ENCODE results near the gene SNAI3. TPM values are rescaled to one million over a fixed set of nuclear protein-coding genes. Genes with fewer than 3 reads are reported as not detected.
A peak's percentile ranks its signal among the peaks of the same experiment; 100 is the strongest.

Gene SNAI3
- total and polyA plus RNA-seq, 2 of the 8 experiments (the other 6 are each of a cell fraction or from before 2014, with no cell fraction given), result 8.5 to 13.3 TPM

DNA sequence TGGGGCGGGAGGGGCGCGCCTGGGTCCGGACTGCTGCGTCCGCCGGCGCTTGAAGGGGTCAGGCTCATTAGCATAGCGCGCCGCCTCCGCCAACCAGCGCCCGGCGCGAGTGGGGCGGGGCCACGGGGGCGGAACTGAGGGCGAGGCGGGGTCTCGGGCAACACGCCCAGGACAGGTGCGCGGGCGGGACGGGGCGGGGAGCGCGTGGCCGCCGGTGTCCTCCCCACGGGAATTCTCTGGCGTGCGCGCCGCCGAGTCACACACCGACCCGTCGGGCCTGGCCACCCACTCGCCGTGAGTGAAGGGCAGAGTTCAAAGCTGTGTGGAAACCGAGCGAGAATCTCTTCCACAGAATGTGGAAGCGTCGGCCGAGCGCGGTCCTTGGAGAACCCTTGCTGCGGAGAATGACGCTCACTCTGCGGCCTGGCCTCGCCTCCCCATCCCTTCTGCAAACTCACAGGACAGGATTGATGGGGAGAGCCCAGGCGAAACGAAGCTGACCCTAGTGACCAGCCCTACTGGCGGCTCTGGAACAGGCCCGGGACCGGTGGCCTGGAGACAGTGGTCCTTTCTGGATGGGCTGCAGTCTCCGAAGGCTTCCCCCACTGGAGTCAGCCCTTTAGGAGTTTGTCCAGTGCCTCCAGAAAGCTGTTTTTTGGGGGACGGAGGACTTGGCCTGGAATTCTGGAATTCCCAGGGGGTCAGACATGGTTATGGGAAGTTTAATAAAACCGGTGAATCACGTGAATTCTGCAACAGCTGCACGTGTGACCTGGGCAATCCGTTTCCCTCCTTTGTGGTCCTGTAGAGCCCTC is at the start of gene SNAI3 (continued):
- peak; percentile 71 for TF ChIP-seq E2F6 (IDR thresholded peaks at IDR 0.05)
- TF ChIP-seq POLR2AphosphoS5 (IDR thresholded peaks at IDR 0.05; ENCODE audit: low read depth, low read length), result no peak; the same call in 1 of the 2 replicates
- no peak for TF ChIP-seq NRF1 (IDR thresholded peaks at IDR 0.05; ENCODE audit: low read depth, low read length)
- TF ChIP-seq, protein P1, sequence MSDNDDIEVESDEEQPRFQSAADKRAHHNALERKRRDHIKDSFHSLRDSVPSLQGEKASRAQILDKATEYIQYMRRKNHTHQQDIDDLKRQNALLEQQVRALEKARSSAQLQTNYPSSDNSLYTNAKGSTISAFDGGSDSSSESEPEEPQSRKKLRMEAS (IDR thresholded peaks at IDR 0.05), result peak; percentile 61
- TF ChIP-seq, protein P2, sequence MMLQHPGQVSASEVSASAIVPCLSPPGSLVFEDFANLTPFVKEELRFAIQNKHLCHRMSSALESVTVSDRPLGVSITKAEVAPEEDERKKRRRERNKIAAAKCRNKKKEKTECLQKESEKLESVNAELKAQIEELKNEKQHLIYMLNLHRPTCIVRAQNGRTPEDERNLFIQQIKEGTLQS (IDR thresholded peaks at IDR 0.05; ENCODE audit: insufficient read depth, low read depth, low read length), result no peak
- TF ChIP-seq NANOG (IDR thresholded peaks at IDR 0.05; ENCODE audit: insufficient read depth, low read depth, low read length, poor library complexity, severe bottlenecking), result no peak
- peak; percentile 51 for TF ChIP-seq KDM4A (IDR thresholded peaks at IDR 0.05; ENCODE audit: low read depth, low read length, severe bottlenecking)
- no peak for TF ChIP-seq JUN (IDR thresholded peaks at IDR 0.05; ENCODE audit: low read depth, low read length)
- no peak for TF ChIP-seq MAFK (IDR thresholded peaks at IDR 0.05; ENCODE audit: low read depth, low read length)
- no peak for TF ChIP-seq CEBPB (IDR thresholded peaks at IDR 0.05; ENCODE audit: low read depth, low read length)
- TF ChIP-seq TAF7 (optimal IDR thresholded peaks at IDR 0.05; ENCODE audit: borderline replicate concordance, low read depth, low read length), result peak; percentile 64
- TF ChIP-seq KDM1A (IDR thresholded peaks at IDR 0.05; ENCODE audit: borderline replicate concordance, low read length), result no peak
- TF ChIP-seq SUZ12 (IDR thresholded peaks at IDR 0.05; ENCODE audit: low read length), result no peak; the same call in 1 of the 2 replicates
- TF ChIP-seq EZH2 (IDR thresholded peaks at IDR 0.05; ENCODE audit: low read depth, low read length, severe bottlenecking), result no peak
- TF ChIP-seq SP1 (IDR thresholded peaks at IDR 0.05; ENCODE audit: low read depth, low read length), result no peak
- no peak for TF ChIP-seq KDM5A (IDR thresholded peaks at IDR 0.05; ENCODE audit: low read length)
- TF ChIP-seq CTCF (IDR thresholded peaks at IDR 0.05; ENCODE audit: control extremely low read depth in 1 of 3, insufficient read depth in 1 of 3, low read depth in 1 of 3, low read length in 3 of 3), result no peak
- TF ChIP-seq FOSL1 (IDR thresholded peaks at IDR 0.05; ENCODE audit: insufficient read depth, low read depth, low read length), result no peak

Data from H1 (cell line).